HK-2 (cell line): ENCODE data around the gene ZBTB7B.

Experiments used
- DNase-seq: peaks from one replicate; pipeline ENCODE4 v3.0.0-alpha.2; 2018; ENCODE audit not compliant: unreplicated experiment

The ZBTB7B gene

GRCh38 chr1:155038602-155039307 is 36.2 kb downstream of the ZBTB7B start:
- peak; percentile 55 for DNase-seq

- DNase-seq = no peak
These were observed 36.7 kb downstream of the ZBTB7B start for GRCh38 chr1:155039308-155039669.

DNA sequence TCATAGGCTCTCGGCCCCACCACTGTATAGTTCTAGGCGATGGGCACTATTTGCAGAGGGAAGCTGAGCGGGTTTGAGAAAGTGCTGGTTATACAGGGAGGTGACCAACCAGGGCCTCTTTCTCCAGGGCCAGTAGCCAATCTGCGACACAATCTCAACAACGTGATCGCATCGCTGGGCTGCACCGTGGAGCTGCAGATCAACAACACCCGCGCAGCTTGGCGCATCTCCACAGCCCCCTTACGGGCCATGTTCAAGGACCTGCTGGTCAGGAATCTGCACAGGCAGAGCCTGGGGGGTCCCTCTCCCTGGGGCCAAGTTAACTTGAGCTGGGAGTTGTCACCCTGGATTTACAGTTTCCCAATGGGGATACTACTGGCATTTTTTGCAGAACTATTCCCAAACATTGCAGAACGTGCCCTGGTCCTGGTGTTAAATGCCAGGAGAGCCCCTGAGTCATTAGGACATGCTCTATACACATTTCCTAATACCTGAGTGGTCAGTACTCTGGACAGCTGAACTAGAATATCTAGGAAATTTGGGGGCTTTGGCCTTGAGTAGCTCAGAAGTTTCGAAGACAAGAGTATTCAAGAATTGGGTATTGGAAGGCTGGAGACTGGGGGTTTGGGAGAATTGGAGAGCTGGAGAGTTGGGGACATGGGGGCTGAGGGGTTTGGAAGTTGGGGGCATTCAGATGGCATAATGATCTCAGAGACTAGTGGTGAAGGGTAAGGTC is 37.9 kb downstream of the ZBTB7B start:
- DNase-seq = no peak

GRCh38 chr1:155042789-155043188 is 40.2 kb downstream of the ZBTB7B start:
- DNase-seq = no peak

DNA sequence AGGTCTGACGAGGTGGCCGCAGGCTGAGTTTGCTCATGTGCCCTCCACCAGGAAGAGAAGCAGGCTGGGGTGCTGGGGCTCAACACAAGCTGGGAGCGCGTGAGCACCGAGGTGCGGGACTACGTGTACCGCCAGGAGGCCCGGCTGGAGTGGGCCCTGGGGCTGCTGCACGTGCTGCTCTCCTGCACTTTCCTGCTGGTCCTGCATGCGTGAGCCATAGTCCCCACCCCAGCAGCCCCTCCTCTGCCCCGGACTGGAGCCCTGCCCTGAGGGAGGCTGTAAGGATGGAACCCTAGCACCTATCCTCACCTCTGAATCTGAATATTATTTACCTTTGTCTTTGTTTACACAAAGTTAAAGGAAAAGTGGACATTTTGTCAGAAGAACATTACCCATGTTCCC is 40.7 kb downstream of the ZBTB7B start:
- no peak for DNase-seq

DNA sequence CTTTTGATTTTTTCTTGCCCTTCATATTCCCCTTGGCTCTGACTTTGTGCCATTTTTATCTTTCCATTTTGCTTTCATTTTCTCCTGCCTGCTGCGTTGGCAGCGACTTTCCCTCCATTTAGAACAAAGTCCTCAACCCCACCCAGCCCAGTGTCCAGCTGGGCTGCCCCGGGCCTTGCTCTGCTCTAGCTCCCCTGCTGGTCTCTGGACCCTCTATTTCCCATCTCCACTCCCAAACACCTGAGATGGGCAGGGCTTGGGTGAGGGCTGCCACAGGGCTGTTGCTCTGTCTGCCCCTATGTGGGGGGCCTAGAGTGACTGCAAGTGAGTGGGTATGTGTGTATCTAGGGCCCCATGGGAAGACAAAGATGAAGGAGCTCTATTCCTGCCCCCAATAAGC is 41.2 kb downstream of the ZBTB7B start:
- DNase-seq = no peak

- no peak for DNase-seq
These were observed 41.8 kb downstream of the ZBTB7B start for GRCh38 chr1:155044365-155044764.

DNA sequence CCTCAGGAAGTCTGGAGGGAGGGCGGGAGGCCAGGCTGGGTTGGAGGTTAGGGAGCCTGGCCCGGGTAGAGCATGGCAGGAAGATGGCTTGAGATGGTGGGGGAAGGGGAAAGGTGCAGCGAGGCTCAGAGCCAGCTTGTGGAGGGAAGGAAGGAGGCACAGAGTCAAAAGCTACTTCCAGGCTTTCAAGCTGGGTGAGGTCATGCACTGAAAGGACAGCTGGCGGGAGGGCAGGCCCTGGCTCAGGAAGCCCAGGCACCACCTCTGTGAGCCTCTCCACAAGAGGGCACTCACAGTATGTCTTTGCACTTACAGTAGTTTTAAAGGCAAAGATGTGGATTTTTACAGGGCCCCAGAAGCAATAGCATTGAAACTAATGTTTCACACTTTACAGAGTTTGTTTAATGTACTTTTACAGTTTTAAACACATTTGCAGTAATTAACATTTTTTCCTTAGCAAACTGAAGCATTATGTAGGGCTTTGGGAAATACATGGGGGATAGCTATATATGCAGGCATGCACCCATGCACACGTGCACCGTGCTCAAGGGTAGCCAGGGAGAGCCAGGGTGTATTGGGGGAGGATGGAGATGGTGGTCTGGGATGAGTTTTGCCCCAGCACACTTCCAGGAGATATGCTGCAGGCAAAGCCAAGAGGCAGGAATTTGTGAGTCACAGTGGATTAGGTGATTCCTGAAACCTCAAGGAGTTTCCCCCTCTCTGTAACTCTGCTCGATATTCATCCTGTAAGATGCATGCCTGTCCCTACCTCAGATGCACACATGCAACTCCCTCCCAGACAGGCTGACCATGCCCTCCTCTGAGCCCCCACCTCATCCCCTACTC is 42.4 kb downstream of the ZBTB7B start:
- peak; percentile 76 for DNase-seq

- DNase-seq = no peak
These were observed 46.1 kb downstream of the ZBTB7B start for GRCh38 chr1:155048449-155049334.

GRCh38 chr1:155049651-155050559 is 47.3 kb downstream of the ZBTB7B start:
- peak; percentile 46 for DNase-seq

DNA sequence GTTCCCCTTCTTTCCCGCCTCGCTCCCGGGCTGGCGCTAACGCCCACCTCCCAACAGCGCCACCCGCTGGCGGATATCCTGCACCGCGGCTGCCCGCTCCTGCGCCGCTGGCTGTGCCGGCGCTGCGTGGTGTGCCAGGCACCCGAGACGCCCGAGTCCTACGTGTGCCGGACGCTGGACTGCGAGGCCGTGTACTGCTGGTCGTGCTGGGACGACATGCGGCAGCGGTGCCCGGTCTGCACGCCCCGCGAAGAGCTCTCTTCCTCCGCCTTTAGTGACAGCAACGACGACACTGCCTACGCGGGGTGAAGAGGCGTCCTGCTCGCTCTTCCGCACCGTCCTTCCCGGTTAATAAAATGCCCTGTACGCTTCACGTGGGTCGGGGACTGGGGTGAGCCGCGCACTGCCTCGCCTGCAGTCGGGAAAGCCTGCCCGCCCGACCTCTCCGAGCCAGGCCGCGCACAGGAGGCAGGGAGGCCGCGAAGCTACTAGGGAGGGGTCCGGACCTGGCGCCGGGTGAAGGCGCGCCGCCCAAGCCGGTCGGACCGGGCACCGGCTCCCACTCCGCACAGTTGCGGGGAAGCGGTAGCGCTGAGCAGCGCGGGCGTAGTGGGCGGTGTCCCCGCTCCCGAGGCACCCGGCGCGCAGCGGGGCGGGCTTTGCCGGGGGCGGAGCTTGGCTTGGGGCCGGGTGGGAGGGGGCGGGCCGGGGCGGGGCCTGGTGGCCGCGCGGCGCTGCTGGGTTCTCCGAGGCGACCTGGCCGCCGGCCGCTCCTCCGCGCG is 48.1 kb downstream of the ZBTB7B start, which contains the start of gene ADAM15:
Gene ADAM15 (plus strand): TSS at position 757 of the 782 bp plus-strand sequence. CDS start 71 bp downstream, outside the sequence.
- DNase-seq = peak; percentile 92

- no peak for DNase-seq
These were observed 48.8 kb downstream of the ZBTB7B start for GRCh38 chr1:155051342-155051776.

DNA sequence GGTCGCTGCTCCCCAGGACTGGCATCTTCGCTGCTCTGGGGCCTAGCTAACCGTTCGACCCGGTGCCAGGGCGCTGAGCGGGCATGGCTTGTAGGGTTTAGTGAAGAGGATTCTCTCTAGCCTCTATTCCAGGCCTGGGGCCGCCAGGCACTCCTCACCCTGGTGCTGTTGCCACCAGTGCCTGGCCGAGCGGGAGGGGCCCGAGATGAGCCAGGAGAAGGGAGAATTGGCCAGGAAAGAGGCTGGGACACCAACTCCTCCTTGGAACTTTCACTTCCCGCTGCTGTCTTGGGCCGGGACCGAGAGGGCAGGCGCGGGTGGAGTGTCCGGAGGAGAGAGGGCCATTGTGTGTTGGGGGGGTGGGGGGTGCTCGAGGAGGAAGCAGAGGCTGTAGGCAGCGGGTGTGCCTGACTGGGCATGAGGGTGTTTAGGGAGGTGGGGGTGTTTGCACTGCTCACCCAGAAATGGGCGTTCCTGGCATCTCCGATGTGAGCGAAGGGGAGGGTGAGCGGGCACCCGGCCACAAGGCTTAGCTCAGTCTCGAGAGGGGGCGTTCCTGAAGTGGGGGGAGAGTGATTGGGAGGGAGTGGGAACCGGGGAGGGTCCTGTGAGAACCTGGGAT is 49.3 kb downstream of the ZBTB7B start:
- DNase-seq = peak; percentile 65

GRCh38 chr1:155052439-155053395 is 50.1 kb downstream of the ZBTB7B start:
- DNase-seq = no peak

DNA sequence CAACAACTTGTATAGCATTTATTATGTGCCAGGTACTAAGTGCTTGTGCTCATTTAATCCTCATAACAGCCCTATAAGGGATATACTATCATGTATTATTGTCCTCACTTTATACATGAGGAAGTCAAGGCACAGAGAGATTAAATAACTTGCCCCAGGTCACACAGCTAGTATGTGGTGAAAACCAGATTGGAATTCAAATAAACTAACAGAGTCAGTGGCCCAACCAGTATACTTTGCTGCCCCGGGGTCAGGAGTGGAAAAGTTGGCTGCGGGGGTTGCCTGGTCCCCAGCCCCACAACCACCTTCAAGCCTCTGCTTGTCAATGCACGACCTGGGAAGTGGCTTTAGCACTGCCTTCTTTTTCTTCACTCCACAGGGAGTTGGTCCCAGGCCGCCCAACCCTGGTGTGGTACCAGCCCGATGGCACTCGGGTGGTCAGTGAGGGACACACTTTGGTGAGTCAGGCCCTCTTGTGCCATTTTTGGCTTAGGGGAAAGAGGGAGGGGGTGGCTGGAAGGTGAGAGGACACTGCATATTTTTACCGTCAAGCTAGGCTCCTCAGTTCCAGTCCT is 51.0 kb downstream of the ZBTB7B start:
- DNase-seq = no peak

DNA sequence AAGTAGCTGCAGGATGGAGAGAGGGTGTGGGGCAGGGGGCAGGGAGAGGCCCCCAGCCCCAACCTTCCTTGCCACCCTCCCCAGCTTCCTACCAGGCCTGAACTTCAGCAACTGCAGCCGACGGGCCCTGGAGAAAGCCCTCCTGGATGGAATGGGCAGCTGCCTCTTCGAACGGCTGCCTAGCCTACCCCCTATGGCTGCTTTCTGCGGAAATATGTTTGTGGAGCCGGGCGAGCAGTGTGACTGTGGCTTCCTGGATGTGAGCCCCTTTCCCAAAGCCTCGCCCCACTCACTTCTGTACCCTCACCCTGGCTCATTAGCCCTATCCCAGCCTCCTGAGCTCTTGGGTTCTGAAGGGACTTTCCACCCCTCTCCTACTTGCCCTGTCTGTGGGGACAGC is 54.5 kb downstream of the ZBTB7B start:
- no peak for DNase-seq

GRCh38 chr1:155057788-155058211 is 55.2 kb downstream of the ZBTB7B start:
- no peak for DNase-seq
